Panc1 (cell line): Measurements from ENCODE around the gene PRPSAP2.

ENCODE experiments used
- CTCF ChIP-seq: fragments of 450-650 bp; IDR thresholded peaks from 2 replicates; pipeline ENCODE4 v1.5.1; 2017; ENCODE audit warnings: mild to moderate bottlenecking
- POLR2AphosphoS5 ChIP-seq: IDR thresholded peaks from 2 replicates; pipeline ENCODE4 v1.6.1; 2012; ENCODE audit warnings: mild to moderate bottlenecking, low read depth, low read length, moderate library complexity
- REST ChIP-seq, 2 experiments: IDR thresholded peaks; 2 replicates each; pipeline ENCODE4 v1.6.1; 2011 to 2012; ENCODE audit warnings: low read depth in 2 of 2, control low read depth in 1 of 2, low read length in 1 of 2, mild to moderate bottlenecking in 1 of 2, moderate library complexity in 1 of 2; ENCODE audit not compliant: insufficient read depth in 1 of 2

- no peak for TF ChIP-seq CTCF
- no peak for TF ChIP-seq POLR2AphosphoS5
- no peak for TF ChIP-seq REST (IDR thresholded peaks at IDR 0.05; ENCODE audit: insufficient read depth in 1 of 2, low read depth in 2 of 2, low read length in 1 of 2)
These were observed 116.6 kb downstream of the PRPSAP2 start for GRCh38 chr17:18974407-18975149.
